Adrenal gland (tissue), 12 donors: Measurements from ENCODE around the gene ZSCAN1. TPM values are rescaled to one million over a fixed set of nuclear protein-coding genes. Genes with fewer than 3 reads are reported as not detected.
A peak's percentile ranks its signal among the peaks of the same experiment; 100 is the strongest.

Experiments used
- DNase-seq, 7 donors: peaks; one replicate each; pipeline ENCODE4 v3.0.0-alpha.2; 2019 to 2020
- H3K27ac ChIP-seq, 5 donors: fragments of 200-600 bp; sonication (generic) in 4 of 5; 1 replicate in 3 of 5; 2 replicates in 2 of 5; pipeline versions ENCODE4 v1.5.1 to v1.8.0; 2016 to 2020; ENCODE audit warnings: mild to moderate bottlenecking in 1 of 5
- H3K27me3 ChIP-seq: fragments of 200-600 bp; 2 replicates; pipeline ENCODE4 v1.8.0; 2021
- H3K36me3 ChIP-seq, 2 donors: fragments of 200-600 bp; replicated peaks in 1 of 2; 1 replicate in 1 of 2; 2 replicates in 1 of 2; pipeline versions ENCODE4 v1.5.1 to v1.8.0; 2018 to 2022
- H3K4me1 ChIP-seq, 2 donors: fragments of 200-600 bp; replicated peaks in 1 of 2; 1 replicate in 1 of 2; 2 replicates in 1 of 2; pipeline versions ENCODE4 v1.5.1 to v1.8.0; 2018 to 2021
- H3K4me3 ChIP-seq, 4 donors: fragments of 200-600 bp; sonication (generic) in 3 of 4; one replicate each; pipeline ENCODE4 v1.5.1; 2016 to 2018
- H3K9me3 ChIP-seq, 3 donors: fragments of 200-600 bp; sonication (generic) in 1 of 3; replicated peaks in 1 of 3; 1 replicate in 2 of 3; 2 replicates in 1 of 3; pipeline versions ENCODE4 v1.5.1 to v1.8.0; 2016 to 2021
- CTCF ChIP-seq, 6 experiments: fragments of 450-650 bp in 4 of 6; fragments of 200-600 bp in 2 of 6; sonication (generic) in 1 of 6; IDR thresholded peaks; 1 replicate in 5 of 6; 2 replicates in 1 of 6; pipeline versions ENCODE4 v1.5.1 to v1.8.0; 2016 to 2021; ENCODE audit warnings: antibody characterized with exemption in 6 of 6, mild to moderate bottlenecking in 2 of 6, moderate library complexity in 1 of 6
- POLR2A ChIP-seq, 2 donors: fragments of 450-650 bp; IDR thresholded peaks; one replicate each; pipeline ENCODE4 v1.6.1; 2017; ENCODE audit warnings: antibody characterized with exemption in 2 of 2, mild to moderate bottlenecking in 2 of 2, moderate library complexity in 1 of 2
- WGBS, 4 donors: extraction: QIAGEN DNeasy Blood & Tissue Kit in 2 of 4; methylation state at CpG; one replicate each; pipeline versions ENCODE4 v1.1.5 to v1.1.7; 2013 to 2017; 5-methylcytosine and 5-hydroxymethylcytosine counted together
- intact Hi-C, 2 donors: fragments of 100-400 bp; cut with DNase I; formaldehyde crosslinking; loops; one replicate each; pipeline versions ENCODE4 v1.14.1 to v1.15.0; 2022 to 2023
- polyA plus RNA-seq, 3 donors: library from polyadenylated mRNA; stranded (reverse); fragments of 200-250 nt in 2 of 3; fragments of 350-450 nt in 1 of 3; fragmentation: Illumina TruSeq in 1 of 3; extraction: RNeasy Lipid Tissue Mini Kit (QIAGEN cat#74804) in 1 of 3; gene quantifications; one replicate each; pipeline ENCODE4 v1.2.3, GENCODE V29; 2013 to 2014
- total RNA-seq, 9 donors: library from RNA; depleted of rRNA in 4 of 9; stranded (reverse); fragments of >200 nt in 4 of 9; fragments of 120-200 nt in 1 of 9; fragmentation: NEBNext Ultra II Directional in 1 of 9; extraction: Animal tissue kit (Norgen Biotek cat#: 25700) in 1 of 9; gene quantifications; one replicate each; pipeline versions ENCODE4 v1.1.0 to v1.2.4, GENCODE V29; 2013 to 2023
- donor health status: healthy with polysubstance abuse.
- donor health status: Bipolar disorder and iron deficiency.
- donor health status: DM: yes; HTN: yes; CAD: no.
- donor health status: DM: no; HTN: no; CAD: no.
- donor health status: DM: no; HTN: no; CAD: no.
- donor health status: DM: yes; HTN: yes; CAD: no.

ZSCAN1 gene
- total and polyA plus RNA-seq, 12 donors, result 0.13 to 4.3 (median 0.78) TPM; not detected in 5

GRCh38 chr19:58058467-58058866 is 24.6 kb downstream of the ZSCAN1 start:
- peaks cover 0 to 4% (median 0%) of the 10 kb centered on the region in 3 donors for H3K9me3 ChIP-seq
- H3K4me3 ChIP-seq, result peak overlapping the region in 2 of 4 donors; percentile 51 to 64
- no peak for TF ChIP-seq CTCF (IDR thresholded peaks at IDR 0.05)
- TF ChIP-seq POLR2A (IDR thresholded peaks at IDR 0.05), result no peak
- WGBS, 4 donors, result 86 to 88% (median 87%) methylated on average over 13 of the region's 13 CpGs
- no peaks in the 10 kb centered on the region for H3K36me3 ChIP-seq
- peak overlapping the region in 2 of 5 donors; percentile 85 to 95 for H3K27ac ChIP-seq
- no peak for DNase-seq
- H3K27me3 ChIP-seq, result no peaks in the 10 kb centered on the region
- intact Hi-C loops, result no loop called here
- no peaks in the 10 kb centered on the region for H3K4me1 ChIP-seq

- 1 to 4% (median 2%) methylated on average over 4 to 62 of the region's 62 CpGs for WGBS, 4 donors
- intact Hi-C loops, result no loop called here
- peak; percentile 74 to 92 (median 83) for DNase-seq
- TF ChIP-seq CTCF (IDR thresholded peaks at IDR 0.05) (no peak), POLR2A (IDR thresholded peaks at IDR 0.05) (peak in 1 of 2 donors; percentile 37)
- Histone ChIP-seq H3K4me3 (peak within 1 kb of the TSS in 3 of 4 donors; percentile 30 to 64 (median 51)), H3K9me3 (peaks cover 0 to 7% (median 0%) of the 10 kb centered on the region in 3 donors), H3K27me3 (no peaks in the 10 kb centered on the region), H3K36me3 (no peaks in the 10 kb centered on the region), H3K27ac (peak within 1 kb of the TSS in 4 of 5 donors; percentile 64 to 95 (median 76)), H3K4me1 (no peaks in the 10 kb centered on the region)
These were observed 25.3 kb downstream of the ZSCAN1 start, which contains the start of gene ZNF135 for GRCh38 chr19:58059003-58059670. TSS of gene ZNF135 (plus strand) at chr19:58059282. CDS start at chr19:58060003, 721 bp downstream.

- Histone ChIP-seq H3K4me1 (no peaks in the 10 kb centered on the region), H3K9me3 (peaks cover 0 to 7% (median 0%) of the 10 kb centered on the region in 3 donors), H3K27ac (peak overlapping the region in 4 of 5 donors; percentile 64 to 95 (median 76)), H3K4me3 (peak overlapping the region in 3 of 4 donors; percentile 30 to 64 (median 51)), H3K36me3 (no peaks in the 10 kb centered on the region), H3K27me3 (no peaks in the 10 kb centered on the region)
- 8 to 38% (median 22%) methylated on average over 7 to 28 of the region's 28 CpGs for WGBS, 4 donors
- TF ChIP-seq POLR2A (IDR thresholded peaks at IDR 0.05) (no peak), CTCF (IDR thresholded peaks at IDR 0.05) (no peak)
- intact Hi-C loops, result no loop called here
- peak in 1 of 7 donors; percentile 7 for DNase-seq
These were observed 25.9 kb downstream of the ZSCAN1 start for GRCh38 chr19:58059671-58060078.

GRCh38 chr19:58060231-58060630 is 26.4 kb downstream of the ZSCAN1 start:
- no peak for TF ChIP-seq CTCF (IDR thresholded peaks at IDR 0.05)
- TF ChIP-seq POLR2A (IDR thresholded peaks at IDR 0.05), result no peak
- Histone ChIP-seq H3K9me3 (peaks cover 0 to 7% (median 0%) of the 10 kb centered on the region in 3 donors), H3K27ac (no peak overlapping the region), H3K36me3 (no peaks in the 10 kb centered on the region), H3K4me3 (peak overlapping the region in 2 of 4 donors; percentile 51 to 64), H3K4me1 (no peaks in the 10 kb centered on the region), H3K27me3 (no peaks in the 10 kb centered on the region)
- WGBS, 4 donors, result 78 to 96% (median 90%) methylated on average over 19 to 24 of the region's 24 CpGs
- no peak for DNase-seq
- intact Hi-C loops, result no loop called here
